GM19467 (cell line): ENCODE measurements around the gene MTA1.

Experiments
- ATAC-seq: cut with Tn5 transposase; IDR thresholded peaks from one replicate; pipeline ENCODE4 v1.9.1; 2021; ENCODE audit warnings: mild to moderate bottlenecking, moderate library complexity; ENCODE audit not compliant: unreplicated experiment

The MTA1 gene

GRCh38 chr14:105419195-105420091 lies at the start of gene MTA1:
MTA1 (plus strand) TSS chr14:105419827; CDS start chr14:105420036, 209 bp downstream.
- ATAC-seq, result no peak

- ATAC-seq, result no peak
Measured at GRCh38 chr14:105374389-105374788, 45.2 kb upstream of the MTA1 start.

GRCh38 chr14:105375635-105376057 lies 44.0 kb upstream of the MTA1 start:
- no peak for ATAC-seq

- no peak for ATAC-seq
Measured at GRCh38 chr14:105376521-105377440, 42.8 kb upstream of the MTA1 start.

GRCh38 chr14:105377555-105378182 lies 42.0 kb upstream of the MTA1 start:
- ATAC-seq, result no peak

GRCh38 chr14:105378199-105378598 lies 41.4 kb upstream of the MTA1 start:
- no peak for ATAC-seq

GRCh38 chr14:105378873-105379685 lies 40.5 kb upstream of the MTA1 start:
- ATAC-seq, result no peak

- no peak for ATAC-seq
Measured at GRCh38 chr14:105379946-105380345, 39.7 kb upstream of the MTA1 start.

GRCh38 chr14:105380756-105381155 lies 38.9 kb upstream of the MTA1 start:
- no peak for ATAC-seq

- ATAC-seq, result no peak
Measured at GRCh38 chr14:105381446-105382342, 37.9 kb upstream of the MTA1 start.

GRCh38 chr14:105382343-105383082 lies 37.1 kb upstream of the MTA1 start:
- ATAC-seq, result no peak

- ATAC-seq, result no peak
Measured at GRCh38 chr14:105383083-105383730, 36.4 kb upstream of the MTA1 start.

- ATAC-seq, result no peak
Measured at GRCh38 chr14:105384041-105384557, 35.5 kb upstream of the MTA1 start.

GRCh38 chr14:105384605-105385321 lies 34.9 kb upstream of the MTA1 start:
- ATAC-seq, result no peak

GRCh38 chr14:105385322-105385637 lies 34.3 kb upstream of the MTA1 start:
- no peak for ATAC-seq

GRCh38 chr14:105385698-105386365 lies 33.8 kb upstream of the MTA1 start:
- ATAC-seq, result no peak
